Measurements from ENCODE around the gene TM7SF2.

Gene TM7SF2

DNA sequence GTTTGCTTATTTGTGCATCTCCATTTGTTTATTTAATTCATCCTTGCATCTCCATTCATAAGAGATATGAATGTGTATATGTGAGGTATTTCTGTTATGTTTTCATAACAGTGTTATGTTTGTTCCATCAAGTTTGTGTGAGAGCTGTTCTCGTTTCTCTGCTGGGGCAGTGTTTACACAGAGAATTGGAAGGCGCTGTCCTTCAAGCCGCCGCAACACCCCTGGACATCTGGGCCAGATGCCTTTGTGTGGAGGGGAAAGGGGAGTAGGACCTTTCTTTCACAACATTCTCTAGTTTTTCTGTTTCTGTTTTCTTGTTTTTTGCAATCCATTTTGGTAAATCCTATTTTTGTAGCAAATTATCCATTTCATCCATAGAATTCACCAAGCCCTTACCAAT, 7.0 kb upstream of the TM7SF2 start:
- TF ChIP-seq, protein P1, sequence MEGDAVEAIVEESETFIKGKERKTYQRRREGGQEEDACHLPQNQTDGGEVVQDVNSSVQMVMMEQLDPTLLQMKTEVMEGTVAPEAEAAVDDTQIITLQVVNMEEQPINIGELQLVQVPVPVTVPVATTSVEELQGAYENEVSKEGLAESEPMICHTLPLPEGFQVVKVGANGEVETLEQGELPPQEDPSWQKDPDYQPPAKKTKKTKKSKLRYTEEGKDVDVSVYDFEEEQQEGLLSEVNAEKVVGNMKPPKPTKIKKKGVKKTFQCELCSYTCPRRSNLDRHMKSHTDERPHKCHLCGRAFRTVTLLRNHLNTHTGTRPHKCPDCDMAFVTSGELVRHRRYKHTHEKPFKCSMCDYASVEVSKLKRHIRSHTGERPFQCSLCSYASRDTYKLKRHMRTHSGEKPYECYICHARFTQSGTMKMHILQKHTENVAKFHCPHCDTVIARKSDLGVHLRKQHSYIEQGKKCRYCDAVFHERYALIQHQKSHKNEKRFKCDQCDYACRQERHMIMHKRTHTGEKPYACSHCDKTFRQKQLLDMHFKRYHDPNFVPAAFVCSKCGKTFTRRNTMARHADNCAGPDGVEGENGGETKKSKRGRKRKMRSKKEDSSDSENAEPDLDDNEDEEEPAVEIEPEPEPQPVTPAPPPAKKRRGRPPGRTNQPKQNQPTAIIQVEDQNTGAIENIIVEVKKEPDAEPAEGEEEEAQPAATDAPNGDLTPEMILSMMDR (IDR thresholded peaks at IDR 0.05; ENCODE audit: low read depth, low read length): no peak
- Histone ChIP-seq H3K4me3 (ENCODE audit: low read depth, low read length) (no peak overlapping the region), H3K36me3 (peaks cover 3% of the 10 kb centered on the region), H3K27me3 (no peaks in the 10 kb centered on the region), H3K9me3 (no peaks in the 10 kb centered on the region), H3K4me1 (no peaks in the 10 kb centered on the region)
- DNase-seq: no peak

DNA sequence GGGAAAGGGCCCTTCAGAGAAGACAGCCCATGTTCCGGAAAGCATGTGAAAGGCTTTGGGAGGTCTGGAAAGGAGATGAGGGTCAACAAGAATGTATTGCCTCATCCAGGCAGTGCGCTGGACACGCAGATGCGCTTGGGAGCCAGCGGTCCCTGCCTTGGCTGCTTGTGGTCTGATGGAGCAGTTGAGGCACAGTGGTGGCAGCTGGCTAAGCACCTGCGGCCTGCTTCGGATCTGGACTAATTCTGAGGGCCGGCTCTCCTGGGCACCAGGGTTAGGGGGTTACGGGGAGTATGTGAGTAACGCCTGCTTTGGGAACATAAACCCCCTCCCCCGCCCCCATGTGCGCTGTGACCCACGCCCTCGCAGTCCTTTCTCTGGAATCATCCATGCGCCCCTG, 4.6 kb upstream of the TM7SF2 start:
- Histone ChIP-seq H3K4me1 (peaks cover 5% of the 10 kb centered on the region), H3K4me3 (ENCODE audit: low read depth, low read length) (no peak overlapping the region), H3K36me3 (peaks cover 5% of the 10 kb centered on the region), H3K27me3 (no peaks in the 10 kb centered on the region), H3K9me3 (no peaks in the 10 kb centered on the region)
- TF ChIP-seq, protein P1 (IDR thresholded peaks at IDR 0.05; ENCODE audit: low read depth, low read length): no peak
- DNase-seq: no peak

DNA sequence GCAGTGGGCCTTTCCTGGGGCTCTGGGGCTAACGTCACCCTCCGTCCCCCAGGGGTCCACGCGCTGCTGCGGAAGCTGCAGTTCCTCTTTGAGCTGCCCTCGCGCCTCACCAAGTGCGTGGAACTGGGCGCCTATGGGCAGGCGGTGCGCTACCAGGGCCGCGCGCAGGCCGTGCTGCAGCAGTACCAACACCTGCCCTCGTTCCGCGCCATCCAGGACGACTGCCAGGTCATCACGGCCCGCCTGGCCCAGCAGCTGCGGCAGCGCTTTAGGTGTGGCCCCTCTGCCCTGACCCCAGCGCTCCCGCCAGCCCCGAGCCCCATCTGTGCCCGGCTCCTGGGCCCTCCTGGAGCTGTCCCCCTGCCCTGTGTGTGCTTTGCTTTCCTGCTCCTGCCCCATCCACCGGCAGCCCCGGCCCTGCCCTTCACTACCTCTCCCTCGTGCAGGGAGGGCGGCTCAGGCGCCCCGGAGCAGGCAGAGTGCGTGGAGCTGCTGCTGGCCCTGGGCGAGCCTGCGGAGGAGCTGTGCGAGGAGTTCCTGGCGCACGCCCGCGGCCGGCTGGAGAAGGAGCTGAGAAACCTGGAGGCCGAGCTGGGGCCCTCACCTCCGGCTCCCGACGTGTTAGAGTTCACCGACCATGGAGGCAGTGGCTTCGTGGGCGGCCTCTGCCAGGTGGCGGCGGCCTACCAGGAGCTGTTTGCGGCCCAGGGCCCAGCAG, 3.8 kb upstream of the TM7SF2 start:
- no peak for DNase-seq
- Histone ChIP-seq H3K4me3 (ENCODE audit: low read depth, low read length) (no peak overlapping the region), H3K9me3 (no peaks in the 10 kb centered on the region), H3K36me3 (peaks cover 5% of the 10 kb centered on the region), H3K4me1 (peaks cover 5% of the 10 kb centered on the region), H3K27me3 (no peaks in the 10 kb centered on the region)
- TF ChIP-seq, protein P1 (IDR thresholded peaks at IDR 0.05; ENCODE audit: low read depth, low read length): no peak

DNA sequence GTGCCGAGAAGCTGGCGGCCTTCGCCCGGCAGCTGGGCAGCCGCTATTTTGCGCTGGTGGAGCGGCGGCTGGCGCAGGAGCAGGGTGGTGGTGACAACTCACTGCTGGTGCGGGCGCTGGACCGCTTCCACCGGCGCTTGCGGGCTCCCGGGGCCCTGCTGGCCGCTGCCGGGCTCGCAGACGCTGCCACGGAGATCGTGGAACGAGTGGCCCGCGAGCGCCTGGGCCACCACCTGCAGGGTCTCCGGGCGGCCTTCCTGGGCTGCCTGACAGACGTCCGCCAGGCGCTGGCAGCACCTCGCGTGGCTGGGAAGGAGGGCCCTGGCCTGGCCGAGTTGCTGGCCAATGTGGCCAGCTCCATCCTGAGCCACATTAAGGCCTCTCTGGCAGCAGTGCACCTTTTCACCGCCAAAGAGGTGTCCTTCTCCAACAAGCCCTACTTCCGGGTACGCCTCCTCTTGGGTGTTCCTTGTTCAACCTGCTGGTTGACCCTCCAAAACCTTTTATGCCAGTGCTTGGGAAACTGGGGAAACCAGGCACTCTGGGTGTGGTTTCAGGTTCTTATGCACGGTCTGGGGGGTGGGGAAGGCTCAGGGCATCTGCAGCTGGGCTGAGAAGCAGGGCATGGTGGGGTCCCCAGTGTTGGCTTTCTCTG, 3.1 kb upstream of the TM7SF2 start:
- DNase-seq: no peak
- no peaks in the 10 kb centered on the region for H3K27me3 ChIP-seq
- TF ChIP-seq, protein P1 (IDR thresholded peaks at IDR 0.05; ENCODE audit: low read depth, low read length): no peak
- no peak overlapping the region for H3K4me3 ChIP-seq (ENCODE audit: low read depth, low read length)
- H3K9me3 ChIP-seq: no peaks in the 10 kb centered on the region
- H3K36me3 ChIP-seq: peaks cover 5% of the 10 kb centered on the region
- H3K4me1 ChIP-seq: peaks cover 5% of the 10 kb centered on the region

DNA sequence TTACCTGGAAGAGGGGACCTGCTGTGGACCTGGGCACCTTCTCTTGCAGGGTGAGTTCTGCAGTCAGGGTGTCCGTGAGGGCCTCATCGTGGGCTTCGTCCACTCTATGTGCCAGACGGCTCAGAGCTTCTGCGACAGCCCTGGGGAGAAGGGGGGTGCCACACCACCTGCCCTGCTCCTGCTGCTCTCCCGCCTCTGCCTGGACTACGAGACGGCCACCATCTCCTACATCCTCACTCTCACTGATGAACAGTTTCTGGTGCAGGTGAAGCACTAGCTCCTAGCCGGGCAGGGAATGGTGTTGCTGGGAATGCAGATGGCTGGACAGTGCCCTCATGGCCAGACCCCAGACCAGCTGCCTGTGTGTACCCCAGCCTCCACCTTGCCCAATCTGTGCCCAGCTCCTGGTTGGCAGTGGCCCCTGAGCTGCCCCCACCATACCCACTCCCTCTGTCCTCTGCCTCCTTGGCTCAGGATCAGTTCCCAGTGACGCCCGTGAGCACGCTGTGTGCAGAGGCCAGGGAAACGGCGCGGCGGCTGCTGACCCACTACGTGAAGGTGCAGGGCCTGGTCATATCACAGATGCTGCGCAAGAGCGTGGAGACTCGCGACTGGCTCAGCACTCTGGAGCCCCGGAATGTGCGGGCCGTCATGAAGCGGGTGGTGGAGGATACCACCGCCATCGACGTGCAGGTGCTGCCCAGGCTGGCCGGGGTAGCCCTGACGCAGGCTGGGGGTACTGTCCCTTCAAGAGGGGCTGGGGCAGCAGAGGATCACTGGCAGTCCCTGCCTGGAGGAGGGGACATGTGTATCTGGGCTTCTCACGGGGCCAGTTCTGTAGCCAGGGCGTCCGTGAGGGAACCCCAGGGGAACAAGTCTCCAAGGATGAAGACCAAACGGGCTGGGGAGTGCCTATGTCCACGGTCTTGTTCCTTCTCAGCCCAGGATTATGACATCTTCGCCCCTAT, 2.2 kb upstream of the TM7SF2 start:
- TF ChIP-seq, protein P1 (IDR thresholded peaks at IDR 0.05; ENCODE audit: low read depth, low read length): no peak

More for the DNA sequence above, 2.2 kb upstream of the TM7SF2 start:
- no peak for DNase-seq
- no peaks in the 10 kb centered on the region for H3K27me3 ChIP-seq
- H3K4me1 ChIP-seq: peaks cover 5% of the 10 kb centered on the region
- H3K4me3 ChIP-seq (ENCODE audit: low read depth, low read length): no peak overlapping the region
- peaks cover 5% of the 10 kb centered on the region for H3K36me3 ChIP-seq
- H3K9me3 ChIP-seq: no peaks in the 10 kb centered on the region
